PC-3 (cell line): ENCODE results near the gene SRPX2.

Source experiments
- CTCF ChIP-seq: fragments of 300-600 bp; sonication (generic); conservative IDR thresholded peaks from 2 replicates; pipeline ENCODE4 v1.5.1; 2017; ENCODE audit warnings: antibody characterized with exemption, low read depth, mild to moderate bottlenecking, low read length
- EZH2 ChIP-seq: fragments of 300-600 bp; sonication (generic); IDR thresholded peaks from one replicate; pipeline ENCODE4 v1.6.1; 2017; ENCODE audit warnings: antibody characterized with exemption, mild to moderate bottlenecking, low read length; ENCODE audit not compliant: unreplicated experiment
- EZH2phosphoT487 ChIP-seq: fragments of 300-600 bp; sonication (generic); IDR thresholded peaks from 2 replicates; pipeline ENCODE4 v1.6.1; 2018; ENCODE audit warnings: mild to moderate bottlenecking, antibody characterized with exemption, low read length, borderline replicate concordance

GRCh38 chrX:100700809-100701208 is 56.8 kb downstream of the SRPX2 start:
- TF ChIP-seq EZH2: no peak
- no peak for TF ChIP-seq CTCF
- TF ChIP-seq EZH2phosphoT487: no peak
